ENCODE results near the gene COX17.

The COX17 gene

DNA sequence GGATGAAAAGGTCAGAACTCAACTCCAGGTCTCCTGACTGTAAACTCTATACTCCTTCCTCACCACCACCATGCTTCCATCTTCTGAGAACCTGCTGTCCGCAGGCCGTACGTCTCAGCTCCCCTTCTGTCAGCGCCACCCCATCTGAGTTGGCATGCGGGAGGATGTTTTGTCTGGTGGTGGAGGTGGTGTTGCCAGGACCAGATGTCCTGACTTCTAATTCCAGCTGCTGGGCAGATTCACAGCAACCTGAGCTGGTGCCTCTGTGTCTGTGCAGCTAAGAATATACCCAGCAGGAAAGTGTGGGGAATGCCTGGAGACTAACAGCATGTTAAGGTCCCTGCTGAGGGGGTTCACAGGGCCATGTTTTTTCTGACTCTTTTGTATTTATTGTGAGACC lies 56.3 kb downstream of the COX17 start:
- no peak for DNase-seq (ENCODE audit: low spot score)
